DND-41 (cell line): ENCODE data around the gene FGFBP3.
A peak's percentile ranks its signal among the peaks of the same experiment; 100 is the strongest.

Experiments
- ATAC-seq: fragments of 200-7000 bp; cut with Tn5 transposase; 3 replicates; pipeline ENCODE4 v1.9.1; 2021; ENCODE audit warnings: low read depth; ENCODE audit not compliant: insufficient read depth
- DNase-seq: peaks from one replicate; pipeline ENCODE4 v3.0.0-alpha.2; 2020
- H2AFZ ChIP-seq: 2 replicates; pipeline ENCODE4 v1.6.0; 2012; ENCODE audit warnings: low read depth, low read length
- H3K27ac ChIP-seq: 2 replicates; pipeline ENCODE4 v1.5.1; 2012; ENCODE audit warnings: low read length, inconsistent platforms
- H3K27me3 ChIP-seq: fragments of 200-600 bp; sonication (generic); 2 replicates; pipeline ENCODE4 v1.6.0; 2012; ENCODE audit warnings: low read length, mild to moderate bottlenecking, inconsistent platforms; ENCODE audit not compliant: insufficient read depth, poor library complexity
- H3K36me3 ChIP-seq: 2 replicates; pipeline ENCODE4 v1.5.1; 2012; ENCODE audit warnings: low read length, inconsistent platforms; ENCODE audit not compliant: insufficient read depth
- H3K4me1 ChIP-seq: 2 replicates; pipeline ENCODE4 v1.5.1; 2012; ENCODE audit warnings: mild to moderate bottlenecking, low read length; ENCODE audit not compliant: insufficient read depth
- H3K4me2 ChIP-seq: 2 replicates; pipeline ENCODE4 v1.6.0; 2012; ENCODE audit warnings: mild to moderate bottlenecking, moderate library complexity, low read length, inconsistent platforms; ENCODE audit not compliant: insufficient read depth
- H3K4me3 ChIP-seq, 2 experiments: fragments of 200-600 bp in 1 of 2; shearing (Covaris generic) in 1 of 2; 2 replicates each; pipeline ENCODE4 v1.5.1; 2012 to 2016; ENCODE audit warnings: inconsistent platforms in 2 of 2, low read length in 2 of 2, mild to moderate bottlenecking in 2 of 2, low read depth in 1 of 2, moderate library complexity in 1 of 2
- H3K79me2 ChIP-seq: 2 replicates; pipeline ENCODE4 v1.6.0; 2012; ENCODE audit warnings: low read length, inconsistent platforms; ENCODE audit not compliant: insufficient read depth
- H3K9ac ChIP-seq: 2 replicates; pipeline ENCODE4 v1.6.0; 2012; ENCODE audit warnings: low read depth, mild to moderate bottlenecking, inconsistent platforms, low read length, moderate library complexity
- H3K9me3 ChIP-seq: 2 replicates; pipeline ENCODE4 v1.5.1; 2012; ENCODE audit warnings: low read length, moderate library complexity, mild to moderate bottlenecking, inconsistent platforms; ENCODE audit not compliant: insufficient read depth, severe bottlenecking
- H4K20me1 ChIP-seq: 2 replicates; pipeline ENCODE4 v1.6.0; 2012; ENCODE audit warnings: low read length; ENCODE audit not compliant: insufficient read depth
- CTCF ChIP-seq: IDR thresholded peaks from 2 replicates; pipeline ENCODE4 v1.5.1; 2012; ENCODE audit warnings: borderline replicate concordance, low read length, moderate library complexity, mild to moderate bottlenecking; ENCODE audit not compliant: poor library complexity, severe bottlenecking; ENCODE audit errors: extremely low read depth
- EZH2 ChIP-seq: IDR thresholded peaks from 3 replicates; pipeline ENCODE4 v1.6.1; 2012; ENCODE audit warnings: borderline replicate concordance, low read depth, mild to moderate bottlenecking, moderate library complexity, low read length, inconsistent platforms; ENCODE audit not compliant: severe bottlenecking

FGFBP3 gene

GRCh38 chr10:91909117-91909677 lies at the start of gene FGFBP3:
Gene FGFBP3, minus strand, starts transcription at chr10:91909486. Its CDS starts 517 bp downstream, at chr10:91908969.
- Histone ChIP-seq H3K79me2 (peaks cover 8% of the 10 kb centered on the region), H3K4me3 (peak within 1 kb of the TSS; percentile 64 to 67), H3K9ac (peak within 1 kb of the TSS; percentile 83), H3K27ac (peak within 1 kb of the TSS; percentile 70), H3K4me1 (peaks cover 32% of the 10 kb centered on the region), H2AFZ (peak within 1 kb of the TSS; percentile 96), H3K4me2 (peak within 1 kb of the TSS; percentile 94), H3K36me3 (peaks cover 10% of the 10 kb centered on the region; the same call in 1 of the 2 replicates), H3K27me3 (no peaks in the 10 kb centered on the region), H4K20me1 (no peaks in the 10 kb centered on the region), H3K9me3 (no peaks in the 10 kb centered on the region)
- peak; percentile 80 for DNase-seq
- TF ChIP-seq EZH2 (no peak), CTCF (no peak)
- ATAC-seq = peak; percentile 67

- H4K20me1 ChIP-seq = no peaks in the 10 kb centered on the region; the same call in none of the 2 replicates
- peaks cover 90% of the 10 kb centered on the region for H3K36me3 ChIP-seq
These were observed 47.8 kb upstream of the FGFBP3 start for GRCh38 chr10:91957091-91957490.

GRCh38 chr10:91955114-91955513 lies 45.8 kb upstream of the FGFBP3 start:
- TF ChIP-seq EZH2 = no peak
- no peak for TF ChIP-seq CTCF
- no peak overlapping the region for H3K27ac ChIP-seq
- H3K79me2 ChIP-seq = peaks cover 2% of the 10 kb centered on the region; the same call in 1 of the 2 replicates
- no peak overlapping the region for H3K4me2 ChIP-seq
- no peaks in the 10 kb centered on the region for H3K4me1 ChIP-seq
- no peaks in the 10 kb centered on the region; the same call in none of the 2 replicates for H4K20me1 ChIP-seq
- H3K9ac ChIP-seq = no peak overlapping the region
- DNase-seq (no peak), ATAC-seq (no peak)
- no peaks in the 10 kb centered on the region for H3K9me3 ChIP-seq
- peaks cover 89% of the 10 kb centered on the region for H3K36me3 ChIP-seq
- H2AFZ ChIP-seq = no peak overlapping the region
- H3K27me3 ChIP-seq = no peaks in the 10 kb centered on the region
- H3K4me3 ChIP-seq = no peak overlapping the region

More at GRCh38 chr10:91957091-91957490, 47.8 kb upstream of the FGFBP3 start:
- no peak for TF ChIP-seq CTCF
- no peak for TF ChIP-seq EZH2
- Histone ChIP-seq H2AFZ (no peak overlapping the region), H3K9me3 (no peaks in the 10 kb centered on the region), H3K79me2 (no peaks in the 10 kb centered on the region), H3K4me1 (no peaks in the 10 kb centered on the region), H3K4me3 (no peak overlapping the region), H3K9ac (no peak overlapping the region), H3K27ac (no peak overlapping the region), H3K4me2 (no peak overlapping the region), H3K27me3 (no peaks in the 10 kb centered on the region)
- ATAC-seq (no peak), DNase-seq (no peak)
